SK-N-SH (cell line): ENCODE results near the gene TRIM67. TPM values are rescaled to one million over a fixed set of nuclear protein-coding genes. Genes with fewer than 3 reads are reported as not detected.

Source experiments
- CTCF ChIA-PET: fragments of 300-600, 350-600 bp; formaldehyde crosslinking; extraction: SDS; loops from one replicate; lab custom pipeline; 2021; lab: Yijun Ruan, JAX
- POLR2A ChIA-PET: fragments of 350-600 bp; sonication (Branson Sonifier 250); formaldehyde crosslinking; extraction: SDS; loops from one replicate; lab custom pipeline; 2020; ENCODE audit warnings: antibody characterized with exemption, inconsistent platforms; lab: Yijun Ruan, JAX
- DNase-seq: peaks from one replicate; pipeline ENCODE4 v3.0.0; 2012
- H2AFZ ChIP-seq: fragments of 200-600 bp; sonication (generic); 2 replicates; pipeline ENCODE4 v1.8.1; 2016; ENCODE audit warnings: antibody characterized with exemption, mild to moderate bottlenecking, low read depth
- H3F3A ChIP-seq: fragments of 200-600 bp; sonication (generic); replicated peaks from 2 replicates; pipeline ENCODE3; 2016; ENCODE audit warnings: antibody characterized with exemption, mild to moderate bottlenecking; ENCODE audit not compliant: insufficient read depth
- H3K27ac ChIP-seq, 2 experiments: fragments of 200-500 bp in 1 of 2; fragments of 200-600 bp in 1 of 2; sonication (Bioruptor generic) in 1 of 2; sonication (generic), shearing (Covaris generic) in 1 of 2; 2 replicates each; pipeline versions ENCODE4 v1.5.1 to v1.6.1; 2014 to 2016; ENCODE audit warnings: low read depth in 2 of 2, inconsistent platforms in 1 of 2, low read length in 1 of 2, mild to moderate bottlenecking in 1 of 2, mixed read lengths in 1 of 2
- H3K27me3 ChIP-seq: fragments of 200-600 bp; sonication (generic), shearing (Covaris generic); 2 replicates; pipeline ENCODE4 v1.6.1; 2016; ENCODE audit warnings: mixed run types; ENCODE audit not compliant: insufficient read depth
- H3K36me3 ChIP-seq, 2 experiments: fragments of 200-500 bp in 1 of 2; fragments of 200-600 bp in 1 of 2; sonication (Bioruptor generic) in 1 of 2; sonication (generic) in 1 of 2; replicated peaks in 1 of 2; 2 replicates each; pipeline versions ENCODE3 to v1.5.1; 2014 to 2016; ENCODE audit warnings: low read length in 1 of 2, mild to moderate bottlenecking in 1 of 2; ENCODE audit not compliant: insufficient read depth in 2 of 2, control insufficient read depth in 1 of 2
- H3K4me1 ChIP-seq, 2 experiments: fragments of 200-500 bp in 1 of 2; fragments of 200-600 bp in 1 of 2; sonication (Bioruptor generic) in 1 of 2; sonication (generic), shearing (Covaris generic) in 1 of 2; 2 replicates each; pipeline versions ENCODE4 v1.5.1 to v1.6.1; 2014 to 2016; ENCODE audit warnings: low read depth in 1 of 2, low read length in 1 of 2, mixed run types in 1 of 2; ENCODE audit not compliant: insufficient read depth in 2 of 2, control insufficient read depth in 1 of 2
- H3K4me2 ChIP-seq: fragments of 200-600 bp; sonication (generic), shearing (Covaris generic); 2 replicates; pipeline ENCODE4 v1.6.1; 2017; ENCODE audit warnings: mixed run types
- H3K4me3 ChIP-seq, 2 experiments: fragments of 200-500 bp in 1 of 2; fragments of 200-600 bp in 1 of 2; sonication (Bioruptor generic) in 1 of 2; sonication (generic), shearing (Covaris generic) in 1 of 2; 2 replicates each; pipeline versions ENCODE4 v1.5.1 to v1.8.1; 2014 to 2016; ENCODE audit warnings: low read depth in 2 of 2, inconsistent platforms in 1 of 2, low read length in 1 of 2, mild to moderate bottlenecking in 1 of 2, mixed read lengths in 1 of 2, moderate library complexity in 1 of 2
- H3K79me2 ChIP-seq: fragments of 200-600 bp; sonication (generic); 2 replicates; pipeline ENCODE4 v1.8.1; 2017; ENCODE audit warnings: mild to moderate bottlenecking; ENCODE audit not compliant: insufficient read depth
- H3K9ac ChIP-seq: fragments of 200-600 bp; sonication (generic); 2 replicates; pipeline ENCODE4 v1.6.1; 2017; ENCODE audit warnings: mixed run types
- H3K9me2 ChIP-seq: fragments of 200-600 bp; sonication (generic); 2 replicates; pipeline ENCODE4 v1.6.1; 2017; ENCODE audit warnings: mixed run types
- H3K9me3 ChIP-seq: fragments of 200-600 bp; sonication (generic); 2 replicates; pipeline ENCODE4 v1.6.1; 2017; ENCODE audit warnings: mixed run types, mild to moderate bottlenecking, moderate library complexity
- H4K20me1 ChIP-seq: fragments of 200-600 bp; sonication (generic); 2 replicates; pipeline ENCODE4 v1.6.1; 2017; ENCODE audit warnings: mild to moderate bottlenecking, mixed run types; ENCODE audit not compliant: insufficient read depth
- CHD2 ChIP-seq: fragments of 150-350 bp; IDR thresholded peaks from 2 replicates; pipeline ENCODE4 v1.6.1; 2018; ENCODE audit warnings: low read length; ENCODE audit not compliant: partially characterized antibody
- ELF1 ChIP-seq: IDR thresholded peaks from 2 replicates; pipeline ENCODE4 v1.4.0; 2012
- EP300 ChIP-seq, 2 experiments: IDR thresholded peaks; 2 replicates each; pipeline versions ENCODE4 v1.4.0 to v1.6.1; 2012; ENCODE audit warnings: borderline replicate concordance in 1 of 2, low read depth in 1 of 2, low read length in 1 of 2
- EZH2phosphoT487 ChIP-seq: fragments of 200-600 bp; sonication (generic); IDR thresholded peaks from 2 replicates; pipeline ENCODE4 v1.6.1; 2017; ENCODE audit warnings: low read depth, mixed run types, mild to moderate bottlenecking, antibody characterized with exemption, moderate library complexity, borderline replicate concordance
- FOSL2 ChIP-seq: IDR thresholded peaks from 2 replicates; pipeline ENCODE4 v1.4.0; 2012; ENCODE audit warnings: low read depth, mild to moderate bottlenecking, moderate library complexity, borderline replicate concordance
- FOXJ3 ChIP-seq: sonication (generic); formaldehyde crosslinking; IDR thresholded peaks from 2 replicates; pipeline ENCODE4 v1.5.1; 2020; ENCODE audit warnings: mild to moderate bottlenecking, missing genetic modification reagents
- FOXM1 ChIP-seq: IDR thresholded peaks from 2 replicates; pipeline ENCODE4 v1.4.0; 2012; ENCODE audit warnings: low read depth, mild to moderate bottlenecking
- GABPA ChIP-seq: IDR thresholded peaks from 2 replicates; pipeline ENCODE4 v1.4.0; 2012; ENCODE audit warnings: low read depth, mild to moderate bottlenecking
- GATA2 ChIP-seq: sonication (generic); formaldehyde crosslinking; IDR thresholded peaks from 2 replicates; pipeline ENCODE4 v1.5.0; 2020; ENCODE audit warnings: mild to moderate bottlenecking, missing genetic modification reagents
- MEF2A ChIP-seq: IDR thresholded peaks from 2 replicates; pipeline ENCODE4 v1.4.0; 2012; ENCODE audit warnings: low read depth, borderline replicate concordance
- NFIC ChIP-seq: IDR thresholded peaks from 2 replicates; pipeline ENCODE4 v1.4.0; 2012; ENCODE audit warnings: borderline replicate concordance
- NRF1 ChIP-seq: IDR thresholded peaks from 2 replicates; pipeline ENCODE4 v1.6.1; 2012; ENCODE audit warnings: low read depth, mild to moderate bottlenecking, low read length
- PBX3 ChIP-seq: IDR thresholded peaks from 2 replicates; pipeline ENCODE4; 2012
- POLR2AphosphoS5 ChIP-seq: IDR thresholded peaks from 2 replicates; pipeline ENCODE4 v1.6.1; 2012; ENCODE audit warnings: low read depth, low read length
- RAD21 ChIP-seq: IDR thresholded peaks from 2 replicates; pipeline ENCODE4 v1.6.1; 2012; ENCODE audit warnings: mild to moderate bottlenecking, low read length
- RCOR1 ChIP-seq: fragments of 150-350 bp; IDR thresholded peaks from 2 replicates; pipeline ENCODE4 v1.6.1; 2017; ENCODE audit warnings: antibody characterized with exemption, low read length
- RXRA ChIP-seq: IDR thresholded peaks from 2 replicates; pipeline ENCODE4 v1.4.0; 2012; ENCODE audit warnings: low read depth, mild to moderate bottlenecking, borderline replicate concordance
- SIN3A ChIP-seq: IDR thresholded peaks from 2 replicates; pipeline ENCODE4 v1.6.1; 2012; ENCODE audit warnings: low read depth, mild to moderate bottlenecking, low read length, moderate library complexity, borderline replicate concordance
- SMC3 ChIP-seq: IDR thresholded peaks from 2 replicates; pipeline ENCODE4 v1.6.1; 2012; ENCODE audit warnings: low read depth, low read length, improper control_type of control experiment
- TEAD4 ChIP-seq: IDR thresholded peaks from 2 replicates; pipeline ENCODE4 v1.4.0; 2012; ENCODE audit warnings: mild to moderate bottlenecking, borderline replicate concordance; ENCODE audit not compliant: insufficient read depth
- USF1 ChIP-seq: IDR thresholded peaks from 2 replicates; pipeline ENCODE4 v1.4.0; 2012; ENCODE audit warnings: low read depth, borderline replicate concordance
- YY1 ChIP-seq: IDR thresholded peaks from 2 replicates; pipeline ENCODE4 v1.4.0; 2012; ENCODE audit warnings: low read depth, mild to moderate bottlenecking
- WGBS: methylation state at CpG from one replicate; pipeline ENCODE4 v1.1.6; 2017; ENCODE audit warnings: low lambda C conversion rate; 5-methylcytosine and 5-hydroxymethylcytosine counted together
- polyA plus RNA-seq, 3 experiments: library from polyadenylated mRNA; depleted of rRNA; stranded (reverse); fragments of >200 nt; gene quantifications; 2 replicates each; pipeline ENCODE4 v1.2.3, GENCODE V29; 2012
- TF ChIP-seq, protein P1 (sequence below): IDR thresholded peaks from 2 replicates; pipeline ENCODE4 v1.4.0; 2012; ENCODE audit warnings: low read depth
- TF ChIP-seq, protein P2 (sequence below): fragments of 150-350 bp; IDR thresholded peaks from 2 replicates; pipeline ENCODE4 v1.6.1; 2017; ENCODE audit warnings: antibody characterized with exemption, low read length, low read depth, borderline replicate concordance

TRIM67 gene
- polyA plus RNA-seq, 1 of the 3 experiments (the other 2 are of a cell fraction) = not detected

DNA sequence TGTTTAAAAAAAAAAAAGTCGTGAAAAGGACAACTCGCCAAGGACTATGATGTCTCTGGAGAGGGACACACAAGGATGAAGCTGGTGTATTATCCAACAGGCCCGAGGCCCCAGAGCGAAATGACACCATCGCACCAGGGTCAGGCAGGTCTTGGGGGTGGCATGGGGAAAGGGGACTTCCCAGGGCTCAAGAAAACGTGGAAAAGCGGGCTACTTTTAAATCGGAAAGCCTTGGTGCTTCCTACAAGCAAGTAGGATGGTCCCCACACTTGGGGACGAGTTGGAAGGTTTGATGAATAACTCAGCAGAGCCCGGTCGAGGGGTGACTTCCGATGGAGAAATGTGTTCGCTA is 78.6 kb downstream of the TRIM67 start:
- DNase-seq = no peak

GRCh38 chr1:231240883-231241735 is 79.3 kb downstream of the TRIM67 start, which contains the start of gene GNPAT:
Gene GNPAT (plus strand): TSS chr1:231241212. CDS start chr1:231241379, 167 bp downstream.
- Histone ChIP-seq H3K36me3 (peaks cover 12 to 27% of the 10 kb centered on the region in 2 experiments), H3K9me2 (no peaks in the 10 kb centered on the region), H2AFZ (peak within 1 kb of the TSS; percentile 95), H3K4me2 (peak within 1 kb of the TSS; percentile 88), H3F3A (no peaks in the 10 kb centered on the region), H3K4me3 (peak within 1 kb of the TSS; percentile 86 to 90), H3K9me3 (no peaks in the 10 kb centered on the region), H3K79me2 (peaks cover 63% of the 10 kb centered on the region), H3K27ac (peak within 1 kb of the TSS; percentile 75 to 83), H3K9ac (peak within 1 kb of the TSS; percentile 88), H4K20me1 (peaks cover 5% of the 10 kb centered on the region; the same call in 1 of the 2 replicates), H3K27me3 (no peaks in the 10 kb centered on the region), H3K4me1 (peaks cover 13 to 17% of the 10 kb centered on the region in 2 experiments)
- WGBS = under 1% methylated on average over 34 of the region's 51 CpGs
- CTCF ChIA-PET = interaction anchor here (1.2 kb wide), 1 partner anchor 30 kb away, joined by 5 read pairs; no protein-coding TSS in a partner anchor
- peak; percentile 96 for DNase-seq
- POLR2A ChIA-PET = interaction anchor here (0.5 kb wide), 1 partner anchor 343 kb away, joined by 4 read pairs; no protein-coding TSS in a partner anchor
- TF ChIP-seq YY1 (peak; percentile 94), FOXM1 (no peak), NRF1 (peak; percentile 86), GABPA (peak; percentile 67), PBX3 (no peak), MEF2A (no peak), RAD21 (no peak), POLR2AphosphoS5 (peak; percentile 94), GATA2 (CRISPR knock-in tag) (no peak), USF1 (no peak), SMC3 (0 out of 2 replicates have a peak, but pooled peaks have one; percentile 2), RCOR1 (no peak), EZH2phosphoT487 (no peak), FOSL2 (no peak), FOXJ3 (no peak), TEAD4 (no peak), ELF1 (peak; percentile 100), SIN3A (peak; percentile 90), EP300 (IDR thresholded peaks at IDR 0.05; ENCODE audit: borderline replicate concordance in 1 of 2, low read depth in 1 of 2, low read length in 1 of 2) (0 out of 4 replicates have a peak, but pooled peaks of 1 of the 2 experiments have one; percentile 9), CHD2 (peak; percentile 14), RXRA (no peak), NFIC (no peak)
- TF ChIP-seq, protein P1, sequence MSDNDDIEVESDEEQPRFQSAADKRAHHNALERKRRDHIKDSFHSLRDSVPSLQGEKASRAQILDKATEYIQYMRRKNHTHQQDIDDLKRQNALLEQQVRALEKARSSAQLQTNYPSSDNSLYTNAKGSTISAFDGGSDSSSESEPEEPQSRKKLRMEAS = peak; percentile 71
- TF ChIP-seq, protein P2, sequence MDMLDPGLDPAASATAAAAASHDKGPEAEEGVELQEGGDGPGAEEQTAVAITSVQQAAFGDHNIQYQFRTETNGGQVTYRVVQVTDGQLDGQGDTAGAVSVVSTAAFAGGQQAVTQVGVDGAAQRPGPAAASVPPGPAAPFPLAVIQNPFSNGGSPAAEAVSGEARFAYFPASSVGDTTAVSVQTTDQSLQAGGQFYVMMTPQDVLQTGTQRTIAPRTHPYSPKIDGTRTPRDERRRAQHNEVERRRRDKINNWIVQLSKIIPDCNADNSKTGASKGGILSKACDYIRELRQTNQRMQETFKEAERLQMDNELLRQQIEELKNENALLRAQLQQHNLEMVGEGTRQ = no peak

More for the DNA sequence above, 78.6 kb downstream of the TRIM67 start:
- Histone ChIP-seq H3K79me2 (peaks cover 58% of the 10 kb centered on the region), H3K27ac (peak overlapping the region; percentile 75 to 83), H3K4me2 (peak overlapping the region; percentile 88), H3K27me3 (no peaks in the 10 kb centered on the region), H3F3A (no peaks in the 10 kb centered on the region), H3K9me2 (no peaks in the 10 kb centered on the region), H3K36me3 (peaks cover 12 to 29% of the 10 kb centered on the region in 2 experiments), H3K4me3 (peak overlapping the region; percentile 86 to 90), H3K9ac (peak overlapping the region; percentile 88), H3K9me3 (no peaks in the 10 kb centered on the region), H2AFZ (peak overlapping the region; percentile 95), H3K4me1 (peaks cover 13 to 17% of the 10 kb centered on the region in 2 experiments), H4K20me1 (peaks cover 3% of the 10 kb centered on the region; the same call in 1 of the 2 replicates)
- no peak for TF ChIP-seq NRF1
- POLR2A ChIA-PET = no interaction called here
- WGBS = 0% methylated on average over 13 of the region's 13 CpGs
- CTCF ChIA-PET = no interaction called here
